ENCODE measurements around the gene PHF2.
A peak's percentile ranks its signal among the peaks of the same experiment; 100 is the strongest.

PHF2 gene

GRCh38 chr9:93576258-93577077 lies at the start of gene PHF2:
Gene PHF2 (plus strand): TSS chr9:93576584. CDS start chr9:93576774, 190 bp downstream.
- DNase-seq = peak; percentile 36

DNA sequence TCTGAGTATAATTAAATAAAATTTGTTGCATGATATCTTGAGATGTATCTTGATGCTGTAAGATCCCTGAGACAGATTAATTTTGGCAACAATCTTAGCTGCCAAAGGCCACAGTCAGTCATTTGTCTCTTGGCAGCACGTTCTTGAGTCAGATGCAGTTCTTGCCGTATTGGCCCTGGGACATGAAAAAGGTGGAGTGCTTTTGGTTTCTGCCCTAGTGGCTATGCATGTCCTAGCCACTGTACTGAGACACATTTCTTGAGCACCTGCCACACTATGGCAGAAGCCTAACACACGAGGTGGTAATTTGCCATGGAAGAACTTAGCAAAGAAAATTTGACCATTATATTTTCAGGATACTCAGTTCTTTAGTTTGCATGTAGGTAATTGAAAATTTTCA lies 45.0 kb upstream of the PHF2 start:
- no peak for DNase-seq

DNA sequence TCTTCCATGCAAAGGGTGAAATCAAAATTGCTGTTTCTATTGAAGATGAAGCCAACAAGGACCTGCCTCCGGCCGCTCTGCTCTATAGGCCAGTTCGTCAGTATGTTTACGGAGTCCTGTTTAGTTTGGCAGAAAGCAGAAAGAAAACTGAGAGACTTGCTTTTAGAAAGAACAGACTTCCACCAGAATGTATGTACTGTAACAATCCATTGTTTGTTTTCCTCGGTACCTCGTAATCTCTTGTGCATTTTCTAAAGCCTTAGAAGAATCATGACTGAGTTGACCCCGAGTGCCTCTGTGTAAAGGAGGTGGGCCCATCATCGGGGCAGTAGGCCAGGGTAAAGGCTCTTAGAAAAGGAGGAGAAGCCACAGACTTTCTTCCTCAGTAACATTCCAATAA lies 44.2 kb upstream of the PHF2 start:
- no peak for DNase-seq

GRCh38 chr9:93533863-93534262 lies 42.5 kb upstream of the PHF2 start:
- no peak for DNase-seq

DNA sequence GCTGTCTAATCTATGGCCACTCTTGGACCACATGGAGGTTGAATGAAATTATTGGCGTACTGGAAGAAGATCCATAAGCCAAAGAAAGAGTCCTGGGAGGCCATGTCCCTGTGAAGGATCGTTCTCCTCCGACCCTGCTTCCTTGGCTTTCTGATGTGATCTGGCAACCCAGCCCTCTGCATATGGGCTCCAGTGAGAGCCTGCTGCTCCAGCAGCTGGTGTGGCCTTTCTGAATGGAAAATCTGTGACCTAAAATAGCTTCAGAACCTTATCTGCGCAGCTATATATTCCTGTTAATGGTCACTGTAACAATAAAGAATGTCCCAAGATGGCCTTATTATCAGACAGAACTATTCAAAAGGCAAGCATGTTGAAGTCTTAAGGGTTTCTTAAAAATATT lies 40.2 kb upstream of the PHF2 start:
- no peak for DNase-seq

DNA sequence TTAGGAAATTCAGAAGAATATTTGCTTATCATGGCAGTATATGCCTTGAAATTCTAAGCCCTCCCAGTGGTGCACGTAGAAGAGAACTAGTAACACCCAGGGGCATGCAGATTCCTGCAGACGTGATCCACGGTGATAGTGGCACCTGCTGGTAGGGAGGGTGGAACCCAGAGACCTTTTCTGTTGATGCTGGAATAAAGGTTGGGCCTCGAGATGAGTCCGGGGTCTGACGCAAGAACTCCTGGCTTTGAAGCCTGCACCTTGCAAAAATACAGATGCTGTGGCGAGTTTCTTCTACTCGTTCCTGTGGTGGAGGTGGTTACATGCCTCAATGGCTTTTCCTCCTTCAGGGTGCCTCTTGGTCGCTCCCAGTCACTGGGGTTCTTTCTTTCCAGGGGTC lies 39.5 kb upstream of the PHF2 start:
- DNase-seq = no peak

GRCh38 chr9:93540305-93540704 lies 36.1 kb upstream of the PHF2 start:
- DNase-seq = no peak

DNA sequence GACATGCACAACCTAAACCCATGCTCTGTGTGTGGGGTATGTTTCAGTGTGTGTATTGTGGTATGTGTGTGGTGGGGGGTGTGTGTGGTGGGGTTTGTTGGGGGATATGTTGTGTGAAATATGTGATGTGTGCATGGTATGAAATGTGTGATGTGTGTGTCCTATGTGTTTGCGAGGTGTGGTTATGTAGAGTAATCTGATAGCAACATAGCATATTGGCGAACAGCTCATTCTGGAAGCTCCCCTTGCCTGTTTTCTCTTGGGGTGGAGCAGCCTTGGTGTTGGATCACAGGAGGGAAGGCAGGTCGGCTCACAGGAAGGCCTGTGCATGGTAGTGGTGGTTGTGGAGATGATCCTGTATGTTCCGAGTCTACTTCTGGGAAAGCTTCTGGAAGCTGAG lies 35.4 kb upstream of the PHF2 start:
- DNase-seq = no peak

GRCh38 chr9:93541581-93542349 lies 34.6 kb upstream of the PHF2 start:
- DNase-seq = no peak

GRCh38 chr9:93543117-93543516 lies 33.3 kb upstream of the PHF2 start:
- no peak for DNase-seq

- DNase-seq = no peak
Measured at GRCh38 chr9:93546356-93546755, 30.0 kb upstream of the PHF2 start.

DNA sequence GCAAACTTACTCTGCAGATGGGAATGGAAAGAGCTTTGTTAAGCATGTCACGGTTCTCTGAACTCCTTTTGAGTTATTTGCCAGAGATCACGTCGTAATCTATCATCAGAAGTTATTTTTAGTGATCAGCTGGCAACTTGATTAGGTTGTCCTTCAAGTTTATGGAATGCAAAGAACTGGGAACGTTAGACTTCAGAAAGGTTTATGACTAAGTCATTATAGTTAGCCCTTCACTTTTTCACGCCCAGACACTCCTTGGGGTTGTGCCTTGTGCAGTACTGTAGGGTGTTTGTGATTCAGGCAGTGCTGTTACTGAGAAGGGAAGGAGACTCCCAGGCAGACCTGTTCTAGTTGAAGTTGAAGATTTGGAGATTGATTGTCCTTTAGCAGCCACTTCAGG lies 26.8 kb upstream of the PHF2 start:
- DNase-seq = no peak

DNA sequence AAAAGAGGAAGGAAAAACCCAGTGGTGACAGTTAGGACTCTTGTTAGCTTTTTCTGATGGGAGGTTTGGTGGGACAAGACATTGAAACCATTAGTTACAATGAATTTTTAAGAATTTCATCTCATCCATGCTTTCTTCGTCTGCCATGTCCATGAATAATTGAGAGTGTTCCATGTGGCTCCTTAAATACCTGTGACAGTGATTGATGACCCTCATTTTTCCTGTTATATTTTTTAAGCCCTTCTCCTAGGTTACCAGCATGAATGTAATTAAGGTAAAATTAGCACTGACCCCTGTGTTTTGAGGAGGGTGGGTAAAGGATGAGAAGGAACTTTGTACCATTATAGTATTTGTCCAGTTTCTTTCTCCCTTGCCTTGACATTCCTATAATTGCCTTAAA lies 23.5 kb upstream of the PHF2 start:
- no peak for DNase-seq

DNA sequence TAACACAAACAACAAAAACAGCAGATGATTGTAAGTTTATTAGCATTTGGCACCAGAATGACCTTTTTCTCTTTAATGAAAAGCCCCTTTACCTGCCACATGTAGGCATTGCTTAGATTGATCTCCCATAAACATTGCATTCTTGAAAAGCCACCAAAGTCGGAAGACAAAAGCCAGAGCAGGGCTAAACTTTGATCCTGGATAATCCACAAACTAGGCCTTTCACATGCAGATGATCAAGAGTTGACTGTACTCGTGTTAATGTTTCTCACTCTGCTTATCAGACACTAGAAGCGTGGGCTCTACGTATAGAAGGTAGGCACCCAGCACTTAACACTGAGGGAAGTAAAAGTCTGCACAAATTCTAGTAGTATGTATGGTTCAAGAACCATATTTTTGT lies 21.0 kb upstream of the PHF2 start:
- no peak for DNase-seq

- DNase-seq = no peak
Measured at GRCh38 chr9:93557366-93558137, 18.8 kb upstream of the PHF2 start.

GRCh38 chr9:93558503-93558902 lies 17.9 kb upstream of the PHF2 start:
- no peak for DNase-seq

- no peak for DNase-seq
Measured at GRCh38 chr9:93560991-93561390, 15.4 kb upstream of the PHF2 start.

- DNase-seq = no peak
Measured at GRCh38 chr9:93562157-93562556, 14.2 kb upstream of the PHF2 start.

GRCh38 chr9:93565089-93565488 lies 11.3 kb upstream of the PHF2 start:
- DNase-seq = no peak

- peak; percentile 98 for DNase-seq
Measured at GRCh38 chr9:93566408-93567270, 9.7 kb upstream of the PHF2 start.

DNA sequence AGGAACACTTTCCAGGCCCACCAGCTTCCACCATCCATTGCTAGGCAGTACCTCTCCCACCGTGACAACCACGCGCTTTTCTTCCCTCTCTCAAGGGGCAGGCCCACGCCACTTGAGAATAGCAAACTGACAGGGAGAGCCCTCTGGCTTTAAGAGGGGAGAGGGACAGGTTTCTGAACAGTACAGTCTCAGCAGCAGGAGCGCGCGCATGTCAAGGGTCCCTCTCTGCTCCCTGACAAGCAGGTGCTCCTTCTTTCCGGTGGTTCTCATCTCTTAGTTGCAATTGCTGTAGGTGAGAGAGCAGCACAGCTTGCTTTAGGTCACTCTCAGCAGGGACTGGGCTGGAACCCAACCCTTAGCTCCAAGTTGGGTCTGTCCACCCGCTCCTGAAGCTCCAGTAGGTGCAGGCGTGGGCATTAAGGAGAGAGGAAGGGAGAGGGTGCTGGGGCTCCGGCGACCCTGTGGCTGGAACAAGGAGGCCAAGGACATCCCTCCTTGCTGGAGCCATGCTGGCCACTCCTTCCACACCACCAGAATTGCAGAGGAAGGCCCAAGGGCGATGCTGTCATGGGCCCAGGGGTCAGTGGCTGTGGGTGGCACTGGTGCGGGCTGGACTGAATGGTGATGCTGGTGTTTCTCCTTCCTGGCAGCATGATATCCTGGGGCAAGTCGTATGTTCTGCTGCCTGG lies 9.0 kb upstream of the PHF2 start:
- no peak for DNase-seq

- no peak for DNase-seq
Measured at GRCh38 chr9:93568169-93568568, 8.2 kb upstream of the PHF2 start.

All from midbrain (tissue), 1 donor.